ENCODE data around the gene TRIM7.
"Not testable (repeated sequence)": the region's sequence is repeated elsewhere in the genome, so short reads cannot be mapped to it uniquely, and the experiment has no call there.

Gene TRIM7

DNA sequence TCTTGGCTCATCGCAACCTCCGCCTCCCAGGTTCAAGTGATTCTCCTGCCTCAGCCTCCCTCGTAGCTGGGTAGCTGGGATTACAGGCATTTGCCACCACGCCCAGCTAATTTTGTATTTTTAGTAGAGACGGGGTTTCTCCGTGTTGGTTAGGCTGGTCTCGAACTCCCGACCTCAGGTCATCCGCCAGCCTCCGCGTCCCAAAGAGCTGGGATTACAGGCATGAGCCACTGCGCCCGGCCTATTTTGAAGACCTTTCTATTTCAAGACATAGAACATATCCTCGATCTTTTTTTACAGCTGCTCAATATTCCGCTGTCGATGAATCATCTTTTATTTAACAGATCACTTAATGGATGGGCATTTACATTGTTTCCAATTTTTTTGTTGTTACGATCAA, 5.7 kb upstream of the TRIM7 start:
- DNase-seq, result not testable (repeated sequence)

DNA sequence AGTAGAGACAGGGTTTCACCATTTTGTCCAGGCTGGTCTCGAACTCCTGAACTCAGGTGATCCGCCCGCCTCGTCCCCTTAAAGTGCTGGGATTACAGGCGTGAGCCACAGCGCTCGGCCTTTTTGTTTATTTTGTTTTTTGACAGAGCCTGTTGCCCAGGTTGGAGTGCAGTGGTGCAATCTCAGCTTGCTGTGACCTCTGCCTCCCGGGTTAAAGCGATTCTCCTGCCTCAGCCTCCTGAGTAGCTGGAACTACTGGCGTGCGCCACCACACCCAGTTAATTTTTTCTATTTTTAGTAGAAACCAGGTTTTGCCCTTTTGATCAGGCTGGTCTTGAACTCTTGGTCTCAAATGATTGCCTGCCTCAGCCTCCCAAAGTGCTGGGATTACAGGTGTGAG, 5.2 kb upstream of the TRIM7 start:
- not testable (repeated sequence) for DNase-seq

DNA sequence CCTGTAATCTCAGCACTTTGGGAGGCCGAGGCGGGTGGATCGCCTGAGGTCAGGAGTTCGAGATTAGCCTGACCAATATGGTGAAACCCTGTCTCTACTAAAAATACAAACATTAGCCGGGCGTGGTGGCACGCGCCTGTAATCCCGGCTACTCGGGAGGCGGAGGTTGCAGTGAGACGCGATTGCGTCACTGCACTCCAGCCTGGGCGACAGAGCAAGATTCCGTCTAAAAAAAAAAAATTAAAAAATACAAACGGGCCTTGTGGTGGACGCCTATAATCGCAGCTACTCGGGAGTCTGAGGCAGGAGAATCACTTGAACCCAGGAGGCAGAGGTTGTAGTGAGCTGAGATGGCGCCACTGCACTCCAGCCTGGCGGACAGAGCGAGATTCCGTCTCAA, 4.0 kb upstream of the TRIM7 start:
- DNase-seq, result not testable (repeated sequence)

DNA sequence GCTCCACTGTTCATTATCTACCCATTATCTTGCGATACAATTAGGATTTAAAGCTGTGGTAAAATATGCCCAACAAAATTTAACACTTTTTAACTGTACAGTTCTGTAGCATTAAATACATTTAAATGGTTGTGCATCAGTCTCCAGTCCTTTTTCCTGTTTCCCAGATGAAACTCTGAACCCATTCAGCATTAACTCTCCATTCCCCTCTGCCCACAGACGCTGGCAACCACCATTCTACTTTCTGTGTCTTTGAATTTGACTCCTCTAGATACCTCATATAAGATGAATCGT, 2.9 kb upstream of the TRIM7 start:
- no peak for DNase-seq

DNA sequence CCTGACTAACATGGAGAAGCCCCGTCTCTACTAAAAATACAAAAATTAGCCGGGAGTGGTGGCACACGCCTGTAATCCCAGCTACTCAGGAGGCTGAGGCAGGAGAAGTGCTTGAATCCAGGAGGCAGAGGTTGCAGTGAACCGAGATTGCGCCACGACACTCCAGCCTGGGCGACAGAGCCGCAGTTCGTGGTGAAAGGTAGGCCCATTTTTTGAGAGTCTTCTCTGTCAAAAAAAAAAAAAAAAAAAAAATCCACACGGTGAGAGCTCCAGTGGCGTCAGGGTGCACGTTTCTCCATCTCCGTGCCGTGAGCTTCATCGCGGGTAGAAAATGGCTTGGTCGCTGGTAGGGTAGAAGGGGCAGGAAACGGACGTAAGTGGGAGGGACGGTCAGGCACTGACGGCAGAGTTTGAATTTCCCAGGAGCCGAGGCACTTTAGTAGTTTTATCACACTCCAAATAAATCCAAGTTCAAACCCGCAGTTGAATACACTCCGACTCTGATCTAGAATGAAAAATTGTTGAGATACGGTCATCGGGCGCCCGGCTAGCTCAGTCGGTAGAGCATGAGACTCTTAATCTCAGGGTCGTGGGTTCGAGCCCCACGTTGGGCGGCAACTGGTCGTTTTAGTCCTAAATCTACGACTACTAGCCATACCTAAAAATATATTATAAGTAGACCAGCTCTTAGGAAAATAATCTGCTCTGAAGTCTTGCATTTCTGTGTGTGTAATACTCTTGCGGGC, 2.4 kb upstream of the TRIM7 start:
- no peak for DNase-seq

DNA sequence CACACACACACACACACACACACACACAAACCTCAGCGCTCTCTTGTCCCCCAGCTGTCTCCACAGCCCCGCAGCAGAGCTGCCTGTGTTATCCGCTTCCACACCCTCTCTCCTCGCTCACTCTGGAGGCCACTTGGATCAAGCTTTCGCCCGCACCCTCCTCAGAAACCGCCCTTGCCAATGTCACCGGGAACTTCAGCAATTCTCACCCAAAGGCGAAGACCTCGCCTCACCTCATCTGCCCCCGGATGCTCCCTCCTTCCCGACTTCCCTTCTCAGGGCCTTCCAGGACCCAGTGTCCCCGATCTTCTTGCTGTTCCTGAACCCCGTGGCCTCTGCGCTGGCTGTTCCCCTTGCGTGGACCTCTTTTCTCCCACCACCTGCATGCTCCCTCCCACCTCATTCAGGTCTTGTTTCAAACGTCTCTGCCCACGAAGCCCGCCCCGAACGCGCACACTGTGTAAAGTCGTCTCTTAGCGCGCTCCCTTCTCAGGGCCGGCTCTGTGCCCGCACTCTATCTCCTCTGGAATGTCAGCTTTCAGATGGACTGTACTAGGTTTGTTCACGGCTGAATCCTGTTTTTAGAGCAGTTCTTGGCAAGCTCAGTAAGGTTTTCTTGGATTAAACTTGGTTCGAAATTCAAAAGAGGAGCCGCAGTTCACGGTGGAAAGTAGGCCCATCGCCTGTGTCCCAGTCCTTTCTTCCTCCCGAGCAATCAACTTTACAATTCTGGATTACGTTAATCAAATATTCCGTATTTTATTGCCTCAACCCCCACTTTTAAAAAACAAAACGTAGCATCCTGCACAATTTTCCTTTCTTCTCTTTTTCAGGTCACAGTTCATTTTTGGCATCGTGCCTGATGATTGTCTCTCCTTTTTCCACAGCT, 1.0 kb upstream of the TRIM7 start:
- no peak for DNase-seq

DNA sequence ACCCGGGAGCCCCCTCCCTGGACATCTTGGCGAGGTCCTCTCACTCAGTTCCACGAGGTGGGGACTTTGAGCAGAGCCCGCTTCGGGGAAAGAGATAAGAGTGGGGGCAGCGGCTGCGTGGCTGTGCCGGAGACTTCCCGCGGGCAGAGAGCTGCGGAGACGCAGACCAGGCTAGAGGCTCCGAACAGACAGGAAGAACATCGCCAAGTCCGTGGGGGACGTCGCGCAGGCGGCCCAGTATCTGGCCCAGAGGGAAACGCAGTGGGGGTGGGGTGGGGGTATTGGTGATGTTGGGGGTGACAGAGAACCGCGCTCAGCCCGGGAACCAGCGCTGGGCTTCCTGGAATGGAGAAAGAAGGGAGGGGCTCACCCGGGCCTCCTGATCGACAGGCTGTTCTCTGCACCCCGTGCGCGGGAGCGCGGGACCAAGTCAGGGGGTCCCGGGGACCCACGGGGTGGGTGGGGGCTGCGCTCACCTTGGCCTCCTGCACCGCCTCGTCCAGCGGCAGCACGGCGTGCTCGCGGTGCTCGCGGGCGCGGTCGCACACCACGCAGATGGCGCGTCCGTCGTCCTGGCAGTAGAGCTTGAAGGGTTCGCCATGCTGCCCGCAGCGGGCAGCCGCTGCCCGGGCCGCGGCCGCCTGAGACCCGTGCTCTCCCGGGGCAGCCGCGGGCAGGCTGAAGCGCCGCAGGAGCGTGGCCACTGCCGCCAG, 727 bp downstream of the TRIM7 start:
- DNase-seq, result no peak

DNA sequence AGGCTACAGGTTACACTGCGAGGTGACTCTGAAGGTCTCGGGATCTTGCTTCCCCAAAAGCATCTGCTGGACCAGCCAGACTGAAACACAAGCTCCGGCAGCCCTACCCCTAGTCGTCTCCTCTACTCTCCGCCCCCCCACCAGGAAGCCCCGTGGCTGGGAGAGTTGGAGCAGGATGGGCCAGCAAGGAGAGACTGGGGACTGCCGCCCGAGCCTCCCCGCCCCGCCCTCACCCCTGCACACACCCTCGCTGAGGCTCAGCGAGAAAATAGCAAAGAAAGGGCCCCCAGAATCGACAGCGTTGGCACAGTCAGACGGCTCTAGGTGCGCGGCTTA, 1.3 kb downstream of the TRIM7 start:
- DNase-seq, result no peak

DNA sequence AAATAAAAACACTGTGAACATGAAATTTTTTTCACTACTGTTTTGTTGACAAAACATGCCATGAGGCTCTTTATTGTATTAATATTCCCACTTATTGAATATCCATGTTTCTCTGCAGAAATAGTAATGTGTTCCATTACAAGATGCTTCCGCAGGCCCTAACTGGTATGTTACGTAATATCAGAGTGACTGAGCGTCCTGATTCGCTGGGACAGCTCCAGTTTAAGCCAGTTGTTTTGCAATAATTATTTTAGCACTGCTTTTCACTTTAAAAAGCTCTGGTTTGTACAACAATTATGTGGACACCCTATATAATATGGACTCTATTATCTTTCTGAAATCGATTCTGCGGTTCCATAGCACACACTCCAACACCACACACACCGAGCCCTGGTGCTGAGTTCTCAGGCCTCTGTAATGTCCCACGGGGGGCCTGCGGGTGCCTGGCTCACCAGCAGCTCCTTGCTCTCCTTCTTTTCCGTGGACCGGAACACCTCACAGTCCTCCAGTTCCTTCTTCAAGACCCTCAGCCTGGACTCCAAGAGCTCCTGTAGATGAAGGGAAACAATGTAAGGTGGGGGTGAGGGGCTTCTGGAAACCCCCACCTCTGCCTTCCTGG, 1.8 kb downstream of the TRIM7 start:
- DNase-seq, result no peak

DNA sequence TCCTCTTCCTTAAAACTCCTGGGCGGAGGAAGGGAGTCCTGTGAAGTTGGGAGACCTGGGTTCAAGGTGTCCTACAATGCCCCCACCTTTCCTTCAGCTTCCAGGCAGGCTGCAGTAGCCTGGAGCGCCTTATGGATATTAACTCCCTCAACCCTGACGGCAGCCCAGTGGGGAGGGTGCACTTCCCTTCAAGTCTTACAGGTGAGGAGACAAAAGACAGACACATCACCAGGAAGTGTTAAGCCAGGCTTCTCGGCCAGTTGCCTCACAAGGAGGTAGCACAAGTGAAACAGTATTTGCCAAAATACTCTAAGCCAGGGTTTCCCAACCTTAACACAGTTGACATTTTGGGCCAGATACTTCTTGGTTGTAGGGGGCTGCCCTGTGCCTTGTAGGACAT, 4.2 kb downstream of the TRIM7 start:
- no peak for DNase-seq

DNA sequence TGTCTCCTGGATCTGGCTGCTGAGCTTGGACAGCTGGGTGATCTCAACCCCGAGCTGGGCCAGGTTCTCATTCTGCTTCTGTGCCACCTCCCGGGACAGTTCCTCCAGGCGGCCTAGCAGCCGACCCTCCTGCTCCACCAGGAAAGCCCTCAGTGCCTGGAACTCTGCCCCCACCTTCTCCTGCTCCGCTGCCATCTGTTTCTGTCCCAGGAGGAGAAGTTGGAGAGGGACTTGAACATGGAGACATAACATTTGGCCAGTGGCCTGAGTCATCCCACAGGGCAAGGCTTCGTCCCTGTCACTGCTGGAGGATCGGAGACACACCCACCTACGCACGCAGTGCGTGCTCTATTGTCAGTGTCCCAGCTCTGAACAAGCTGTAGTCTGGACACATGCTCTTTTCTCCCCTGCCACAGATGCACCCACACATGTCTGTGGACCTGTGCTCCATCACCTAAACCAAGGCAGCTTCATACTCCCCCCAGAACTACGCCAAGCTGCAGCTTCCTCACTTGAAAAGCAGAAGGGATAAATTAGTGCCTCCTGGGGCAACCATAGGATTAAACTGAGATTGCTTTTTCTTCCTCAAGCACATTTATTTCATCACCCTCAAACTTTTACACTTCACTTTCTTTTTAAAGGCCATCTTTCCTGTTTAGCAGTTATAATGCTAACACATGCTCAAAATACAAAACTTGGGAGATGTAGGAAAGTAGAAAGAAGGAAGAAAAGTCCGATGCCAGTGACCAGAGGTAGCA, 4.9 kb downstream of the TRIM7 start:
- DNase-seq, result no peak

DNA sequence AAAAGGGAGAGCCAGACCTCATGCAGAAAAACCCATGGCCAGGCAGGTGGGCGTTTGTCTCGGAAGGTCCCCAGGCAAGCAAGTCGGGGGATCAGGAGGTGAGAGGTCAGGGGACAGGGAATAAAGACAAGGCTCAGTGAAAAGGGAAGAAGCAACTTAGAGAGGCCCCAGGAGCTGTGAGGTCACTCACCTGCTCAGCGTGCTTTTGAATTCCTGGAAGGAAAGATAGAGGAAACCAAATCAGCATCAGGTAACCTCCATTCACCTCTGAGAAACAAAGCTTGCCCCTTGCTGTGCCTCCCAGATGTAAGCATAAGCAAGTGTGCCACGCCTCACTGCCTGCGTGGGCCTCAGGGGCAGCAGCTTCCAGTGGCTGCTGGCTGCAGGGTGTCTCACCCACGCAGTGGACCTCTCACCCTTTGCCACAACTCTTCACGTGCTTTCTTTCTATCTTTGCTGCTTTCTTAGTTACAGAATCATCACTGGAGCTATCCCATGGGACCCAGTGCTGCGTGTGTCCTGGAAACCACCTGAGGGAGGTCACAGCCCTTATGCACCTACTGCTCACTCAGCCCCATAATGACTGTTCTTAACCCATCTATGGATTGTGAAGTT, 6.0 kb downstream of the TRIM7 start:
- no peak for DNase-seq

DNA sequence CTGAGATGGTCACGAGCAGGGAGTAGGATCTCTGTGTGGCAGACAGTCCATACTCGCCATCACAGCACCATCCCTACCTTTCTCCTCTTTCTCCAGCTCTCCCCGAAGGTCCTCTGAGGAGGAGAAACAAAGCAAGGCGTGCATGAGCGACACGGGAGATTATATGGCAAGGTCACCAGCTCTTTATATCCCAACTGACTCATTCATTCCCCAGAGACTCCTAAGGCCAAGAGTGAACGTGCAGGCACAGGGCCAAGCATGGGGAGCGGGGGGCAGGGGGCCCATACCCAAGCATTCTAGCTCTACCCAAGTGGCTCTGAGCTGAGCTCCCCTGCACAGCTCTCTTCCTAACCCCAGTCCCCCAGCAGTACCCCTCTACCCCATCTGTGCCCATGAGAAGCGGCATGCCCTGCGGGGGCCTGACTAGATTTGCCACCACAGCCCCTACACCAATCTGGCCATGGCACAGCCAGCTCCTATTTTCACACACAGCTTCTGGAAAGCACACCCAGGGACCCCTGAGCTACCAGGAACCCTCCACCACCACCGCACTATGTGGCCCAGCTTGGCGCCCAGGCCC, 6.8 kb downstream of the TRIM7 start:
- no peak for DNase-seq

DNA sequence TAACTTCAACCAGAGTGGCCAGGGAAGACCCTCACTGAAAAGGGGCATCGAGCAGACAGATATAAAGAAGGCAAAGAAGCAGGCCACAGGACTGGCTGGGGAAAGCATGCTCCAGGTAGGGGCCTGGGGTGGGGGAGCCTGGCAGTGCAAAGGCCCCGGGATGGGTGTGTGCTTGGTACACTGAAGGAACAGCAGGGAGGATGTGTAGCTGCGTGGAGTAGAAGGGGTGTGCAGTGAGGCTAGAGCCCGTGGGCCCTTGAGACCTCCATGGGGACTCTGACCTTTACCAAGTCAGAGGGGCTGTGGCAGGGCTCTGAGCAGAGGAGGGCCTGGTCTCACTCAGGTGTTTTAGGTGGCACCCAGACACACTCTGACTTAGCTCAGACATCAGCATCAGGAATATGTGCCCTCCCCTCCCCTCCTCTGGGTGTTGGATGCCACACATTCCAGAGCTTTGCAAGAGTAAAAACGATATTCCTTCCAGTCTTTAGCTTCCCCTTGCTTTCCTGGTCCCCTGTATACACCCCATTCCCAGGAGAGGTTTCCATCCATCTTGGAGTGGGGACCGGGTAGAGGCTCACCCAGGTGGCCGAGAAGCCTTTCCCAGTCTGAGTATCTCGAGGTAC, 7.6 kb downstream of the TRIM7 start:
- no peak for DNase-seq

DNA sequence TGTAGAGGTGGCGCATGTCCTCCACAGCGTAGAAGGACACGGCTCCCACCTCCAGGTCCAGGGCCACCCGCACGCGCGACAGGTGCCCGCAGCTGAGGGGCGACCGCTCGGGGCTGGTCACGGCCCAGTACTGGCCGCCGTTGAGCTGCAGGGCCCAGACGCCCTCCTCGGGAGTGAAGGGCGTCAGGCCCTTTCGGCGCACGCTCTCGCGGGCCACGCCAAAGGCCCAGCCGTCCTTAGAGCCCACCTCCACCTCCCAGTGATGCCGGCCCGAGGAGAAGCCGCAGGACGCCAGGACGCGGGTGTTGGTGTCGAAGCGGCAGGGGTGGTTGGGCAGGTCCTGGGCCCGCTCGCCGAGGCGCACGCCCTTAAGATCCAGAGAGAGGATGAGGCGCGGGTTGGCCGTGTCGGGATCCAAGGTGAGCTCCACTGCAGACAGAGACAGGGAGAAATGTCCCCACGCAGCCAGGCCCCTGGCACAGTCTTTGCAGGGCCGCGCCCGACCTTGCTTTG, 9.7 kb downstream of the TRIM7 start:
- DNase-seq, result no peak

DNA sequence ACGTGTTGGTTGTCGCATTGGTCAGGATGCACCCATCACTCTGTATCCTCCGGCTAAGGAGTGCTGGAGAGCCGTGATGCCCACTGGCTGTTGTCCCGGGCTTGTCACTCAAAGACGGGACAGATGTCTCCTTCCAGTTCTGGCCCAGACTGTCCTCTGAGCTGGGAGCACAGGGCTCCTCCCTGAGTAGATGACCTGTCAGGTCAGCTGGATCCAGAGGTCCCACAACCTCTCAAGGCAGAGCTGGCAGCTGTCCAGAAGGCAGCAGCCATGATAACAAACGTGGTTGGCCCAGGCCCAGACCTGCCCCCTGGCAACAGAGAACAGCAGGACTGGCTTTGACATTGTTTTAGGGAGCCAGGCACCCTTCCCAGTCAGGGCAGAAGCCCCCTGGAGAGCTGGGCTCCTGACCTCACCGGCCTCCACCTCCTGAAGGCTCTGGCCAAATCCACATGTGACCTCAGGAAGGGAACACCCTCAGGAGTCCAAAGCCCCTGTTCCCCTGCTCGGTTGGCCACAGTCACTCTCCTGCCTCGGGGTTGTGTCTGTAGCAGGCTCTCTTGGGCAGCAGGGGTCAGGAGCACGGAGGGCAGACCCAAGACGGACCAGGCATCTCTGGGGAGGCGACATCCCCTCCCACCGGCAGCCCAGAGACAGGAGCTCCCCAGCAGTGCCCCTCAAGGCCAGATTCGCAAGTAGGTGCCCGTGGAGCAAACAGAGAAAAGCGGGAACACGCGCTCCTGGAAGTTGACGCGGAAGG, 10.3 kb downstream of the TRIM7 start:
- DNase-seq, result no peak

DNA sequence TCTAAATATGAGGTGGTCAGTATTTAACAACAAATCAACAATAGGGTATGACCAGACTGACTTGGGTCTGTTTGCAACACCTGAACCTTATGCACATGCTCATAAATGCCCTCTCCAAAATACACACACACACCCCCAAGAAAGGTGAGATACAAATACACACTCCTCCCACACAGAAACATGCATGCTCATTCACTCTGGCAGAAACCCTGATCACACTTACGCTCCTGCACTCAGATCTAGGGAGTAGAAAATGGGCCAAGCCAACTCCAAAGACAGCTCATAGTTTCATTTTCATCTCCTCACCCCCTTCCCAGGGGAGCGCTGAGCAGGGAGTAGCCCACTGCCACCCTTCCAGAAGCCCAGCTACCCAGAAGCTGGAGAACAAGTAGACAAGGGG, 11.3 kb downstream of the TRIM7 start:
- DNase-seq, result no peak

DNA sequence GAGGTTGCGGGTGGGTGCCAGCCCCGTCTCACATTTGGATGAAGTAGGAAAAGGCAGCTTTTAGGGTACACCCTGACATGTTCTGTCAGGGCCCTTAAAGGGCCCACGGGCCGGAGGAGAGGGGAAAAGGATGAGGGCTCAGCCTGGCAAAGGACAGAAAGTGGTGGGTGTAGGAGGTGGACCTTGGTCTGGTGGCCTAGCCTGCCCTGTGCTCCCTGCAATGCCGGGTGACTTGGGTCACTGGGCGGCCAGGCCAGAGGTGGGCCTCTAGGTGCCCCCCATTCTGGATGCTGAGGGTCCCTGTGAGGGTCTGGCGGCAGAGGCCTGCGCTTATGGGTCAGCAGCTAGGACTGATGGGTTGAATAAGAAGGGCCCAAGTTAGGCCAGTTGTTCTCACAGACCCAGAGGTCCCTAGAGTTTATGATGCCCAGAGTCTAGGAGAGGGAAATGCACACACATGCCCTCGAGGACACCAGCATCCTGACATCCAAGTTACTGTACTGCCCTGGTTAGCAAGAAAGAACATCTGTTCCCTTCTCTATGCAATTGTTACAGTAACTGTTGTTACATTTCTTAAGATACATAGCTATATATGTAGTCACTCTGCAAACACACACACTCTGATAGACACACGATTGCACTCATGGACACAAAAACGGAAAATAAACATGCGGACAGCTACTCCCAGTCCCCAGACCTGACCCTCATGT, 12.5 kb downstream of the TRIM7 start:
- no peak for DNase-seq

DNA sequence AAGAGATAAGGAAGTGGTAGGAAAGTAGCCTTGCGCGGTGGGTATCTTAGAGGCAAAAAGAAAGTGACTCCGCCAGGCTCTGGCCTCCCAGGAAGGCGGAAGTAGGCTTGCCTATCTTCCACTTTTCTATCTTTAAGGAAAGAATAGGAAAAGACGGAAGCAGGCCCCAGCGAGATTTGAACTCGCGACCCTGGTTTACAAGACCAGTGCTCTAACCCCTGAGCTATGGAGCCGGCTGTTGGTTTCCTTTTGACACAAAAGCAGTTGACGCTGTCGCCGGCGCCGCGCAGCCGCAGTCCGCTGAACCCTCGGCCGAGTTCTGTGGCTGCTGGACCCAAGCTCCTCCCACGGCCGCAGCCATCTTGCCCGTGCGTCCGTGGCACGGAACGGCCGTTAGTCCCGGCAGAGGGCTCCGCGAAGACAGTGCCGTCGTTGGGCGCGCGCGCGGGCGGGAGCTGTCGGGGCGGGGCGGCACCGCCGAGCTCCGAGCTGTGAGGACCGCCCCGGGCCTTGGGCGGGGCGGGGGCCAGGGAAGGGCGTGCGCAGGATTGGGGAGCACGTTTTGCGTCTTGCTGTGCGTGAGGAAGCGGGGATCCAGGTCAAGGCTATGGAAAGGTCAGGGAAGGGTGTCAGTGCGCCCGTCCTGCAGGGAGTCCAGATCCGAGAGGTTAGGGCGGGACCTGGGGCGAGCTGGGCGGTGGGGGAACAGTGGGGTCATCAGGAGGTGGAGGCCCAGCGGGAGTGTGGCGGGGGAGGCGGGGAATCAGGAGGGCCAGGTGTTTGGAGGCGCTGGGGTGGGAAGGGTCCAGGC, 13.3 kb downstream of the TRIM7 start:
- no peak for DNase-seq

Data from NCI-H2029 (cell line).